GM12874 (cell line): Measurements from ENCODE around the gene PRAMEF25.
"Not testable (repeated sequence)": the region's sequence is repeated elsewhere in the genome, so short reads cannot be mapped to it uniquely, and the experiment has no call there.

Experiments
- TF ChIP-seq, protein P1 (sequence below): IDR thresholded peaks from 2 replicates; pipeline ENCODE4 v1.5.1; 2011; ENCODE audit warnings: low read depth, mild to moderate bottlenecking, control low read depth, low read length, moderate library complexity; ENCODE audit not compliant: insufficient read depth

Gene PRAMEF25

GRCh38 chr1:13070474-13070873 lies at the start of gene PRAMEF25:
TSS of gene PRAMEF25 (plus strand) at chr1:13070774. CDS start at chr1:13073694, 2,920 bp downstream.
- TF ChIP-seq, protein P1, sequence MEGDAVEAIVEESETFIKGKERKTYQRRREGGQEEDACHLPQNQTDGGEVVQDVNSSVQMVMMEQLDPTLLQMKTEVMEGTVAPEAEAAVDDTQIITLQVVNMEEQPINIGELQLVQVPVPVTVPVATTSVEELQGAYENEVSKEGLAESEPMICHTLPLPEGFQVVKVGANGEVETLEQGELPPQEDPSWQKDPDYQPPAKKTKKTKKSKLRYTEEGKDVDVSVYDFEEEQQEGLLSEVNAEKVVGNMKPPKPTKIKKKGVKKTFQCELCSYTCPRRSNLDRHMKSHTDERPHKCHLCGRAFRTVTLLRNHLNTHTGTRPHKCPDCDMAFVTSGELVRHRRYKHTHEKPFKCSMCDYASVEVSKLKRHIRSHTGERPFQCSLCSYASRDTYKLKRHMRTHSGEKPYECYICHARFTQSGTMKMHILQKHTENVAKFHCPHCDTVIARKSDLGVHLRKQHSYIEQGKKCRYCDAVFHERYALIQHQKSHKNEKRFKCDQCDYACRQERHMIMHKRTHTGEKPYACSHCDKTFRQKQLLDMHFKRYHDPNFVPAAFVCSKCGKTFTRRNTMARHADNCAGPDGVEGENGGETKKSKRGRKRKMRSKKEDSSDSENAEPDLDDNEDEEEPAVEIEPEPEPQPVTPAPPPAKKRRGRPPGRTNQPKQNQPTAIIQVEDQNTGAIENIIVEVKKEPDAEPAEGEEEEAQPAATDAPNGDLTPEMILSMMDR, result not testable (repeated sequence)

DNA sequence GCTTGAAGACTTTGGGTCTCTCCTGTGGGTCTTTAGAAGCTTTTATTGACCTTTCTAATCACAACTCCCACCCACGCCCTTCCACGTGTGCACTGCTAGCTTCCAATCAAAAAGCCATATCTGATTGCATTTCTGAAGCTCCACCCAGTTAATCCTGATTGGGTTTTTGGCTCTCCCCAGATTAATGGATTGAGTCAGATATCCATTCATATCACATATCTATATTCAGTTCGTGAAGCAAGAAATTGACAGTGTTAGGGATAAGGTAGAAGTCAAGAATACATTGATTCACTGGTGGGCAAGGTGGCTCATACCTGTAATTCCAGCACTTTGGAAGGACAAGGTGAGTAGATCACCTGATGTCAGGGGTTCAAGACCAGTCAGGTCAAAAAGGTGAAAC lies 14.1 kb upstream of the PRAMEF25 start, which contains the start of gene PRAMEF27:
Gene PRAMEF27 (minus strand): TSS at position 101 of the 400 bp plus-strand sequence. CDS start 2,916 bp downstream, outside the sequence.
- TF ChIP-seq, protein P1, result not testable (repeated sequence)

- TF ChIP-seq, protein P1, result not testable (repeated sequence)
Observed at GRCh38 chr1:13116754-13117153, 46.2 kb downstream of the PRAMEF25 start, which contains the start of gene HNRNPCL2. TSS of gene HNRNPCL2 (minus strand) at chr1:13116854. CDS start at chr1:13116400, 454 bp downstream.
